NCI-H82 treated with DMSO at 0.1 percent for 48 hours (cell line): ENCODE measurements around the gene SLC22A23.

ENCODE experiments used
- DNase-seq: peaks from one replicate; lab custom pipeline; 2025; ENCODE audit not compliant: unreplicated experiment; lab: John Stamatoyannopoulos, UW

Gene SLC22A23

DNA sequence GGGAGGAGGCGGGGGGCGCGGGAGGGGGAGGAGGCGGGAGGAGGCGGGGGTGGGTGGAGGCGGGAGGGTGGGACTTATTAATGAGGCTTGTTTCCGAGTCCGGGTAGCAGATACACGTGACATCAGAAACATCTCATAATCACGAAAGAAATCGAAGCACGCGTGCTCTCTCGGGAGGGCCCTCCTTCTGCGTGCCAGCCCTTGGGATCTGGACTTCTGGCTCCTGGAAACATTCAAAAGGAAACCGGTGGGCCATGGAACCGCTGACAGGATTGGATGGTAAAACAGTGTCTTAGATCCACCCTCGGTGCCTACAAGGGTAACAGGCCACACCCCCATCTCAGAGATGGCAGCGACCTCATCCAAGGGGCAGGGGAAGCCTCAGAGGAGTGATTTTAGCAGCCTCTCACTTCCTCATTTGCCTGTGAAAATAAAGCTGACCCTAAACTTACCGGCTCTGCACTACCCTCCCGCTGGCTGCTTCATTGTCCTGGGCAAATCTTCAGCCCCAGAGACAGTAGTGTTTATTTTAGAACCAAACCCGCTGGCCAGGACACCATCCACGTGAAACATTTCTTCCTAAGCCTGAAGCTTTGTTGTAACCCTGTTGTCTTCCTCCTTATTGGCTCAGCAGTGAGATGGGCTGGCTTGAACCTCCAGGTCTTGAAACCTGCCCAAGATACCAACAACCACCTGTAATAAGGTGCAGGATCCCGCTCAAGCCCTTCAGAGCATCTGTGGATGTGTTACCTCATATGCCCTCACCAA is 100.6 kb downstream of the SLC22A23 start:
- peak; percentile 83 for DNase-seq

DNA sequence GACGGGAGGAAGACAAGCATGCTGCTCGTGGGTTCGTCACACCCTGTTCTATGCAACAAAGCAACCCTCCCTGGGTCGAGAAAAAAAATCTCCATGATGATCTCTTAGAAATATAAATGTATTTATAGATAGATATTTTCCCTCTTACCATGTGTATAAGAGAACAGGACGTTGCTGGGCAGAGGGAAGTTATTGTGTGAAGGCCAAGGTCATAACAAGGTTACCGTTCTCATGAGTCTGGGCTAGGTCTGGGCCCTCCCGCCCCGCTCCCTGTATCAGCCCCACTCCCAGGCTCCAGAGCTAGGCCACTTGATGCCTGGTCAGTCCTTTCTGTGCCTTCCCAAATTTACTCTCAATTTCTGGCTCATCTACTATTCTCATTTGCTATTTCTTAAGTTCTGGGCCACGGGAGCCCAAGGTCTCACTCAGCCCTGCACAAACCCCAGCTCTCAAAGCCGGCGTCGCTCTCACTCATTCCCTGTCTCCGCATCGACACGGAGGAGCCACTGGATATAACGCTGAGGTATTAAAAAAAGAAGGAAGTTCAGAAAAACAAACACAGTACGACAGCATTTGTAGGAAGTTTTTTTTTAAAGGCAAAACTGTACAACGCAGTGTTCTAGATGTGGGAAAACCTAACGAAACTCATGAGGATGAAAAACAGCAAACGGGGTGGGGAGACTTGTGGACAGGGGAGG is 101.3 kb downstream of the SLC22A23 start:
- peak; percentile 83 for DNase-seq

DNA sequence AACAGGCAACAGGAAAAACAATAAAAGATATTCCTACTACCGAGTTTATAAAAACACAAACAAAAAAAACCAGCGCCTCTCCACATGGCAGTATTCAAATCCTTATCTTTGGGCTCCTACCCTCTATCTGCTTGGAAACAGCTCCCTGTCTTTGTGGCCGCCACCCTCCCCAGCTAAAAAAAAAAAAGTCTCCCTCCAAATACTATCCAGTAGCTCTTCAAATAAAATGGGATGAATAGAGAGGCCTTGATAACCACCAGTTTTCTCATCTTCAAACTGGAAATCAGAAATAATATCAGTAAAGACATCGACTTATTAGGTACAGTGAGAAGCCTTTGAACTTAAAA is 101.9 kb downstream of the SLC22A23 start:
- DNase-seq, result no peak

DNA sequence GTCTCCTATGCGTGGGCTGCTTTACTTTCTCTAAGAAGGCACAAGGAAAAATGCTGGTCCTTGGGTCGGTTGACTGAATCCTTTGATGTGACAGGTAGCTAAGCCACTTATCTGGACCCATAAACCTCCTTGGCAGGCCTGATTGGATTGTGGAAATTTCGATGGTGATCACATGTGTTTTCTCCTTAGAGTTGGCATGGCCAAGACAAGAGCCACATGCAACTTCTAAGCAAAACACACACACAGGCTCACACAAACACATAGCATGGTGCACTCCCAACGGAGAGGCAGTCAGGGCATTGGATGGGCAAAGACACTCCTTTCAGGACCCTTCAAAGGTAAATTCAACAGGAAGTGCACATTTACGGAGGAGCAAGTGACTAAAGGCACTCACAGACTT is 102.9 kb downstream of the SLC22A23 start:
- no peak for DNase-seq

DNA sequence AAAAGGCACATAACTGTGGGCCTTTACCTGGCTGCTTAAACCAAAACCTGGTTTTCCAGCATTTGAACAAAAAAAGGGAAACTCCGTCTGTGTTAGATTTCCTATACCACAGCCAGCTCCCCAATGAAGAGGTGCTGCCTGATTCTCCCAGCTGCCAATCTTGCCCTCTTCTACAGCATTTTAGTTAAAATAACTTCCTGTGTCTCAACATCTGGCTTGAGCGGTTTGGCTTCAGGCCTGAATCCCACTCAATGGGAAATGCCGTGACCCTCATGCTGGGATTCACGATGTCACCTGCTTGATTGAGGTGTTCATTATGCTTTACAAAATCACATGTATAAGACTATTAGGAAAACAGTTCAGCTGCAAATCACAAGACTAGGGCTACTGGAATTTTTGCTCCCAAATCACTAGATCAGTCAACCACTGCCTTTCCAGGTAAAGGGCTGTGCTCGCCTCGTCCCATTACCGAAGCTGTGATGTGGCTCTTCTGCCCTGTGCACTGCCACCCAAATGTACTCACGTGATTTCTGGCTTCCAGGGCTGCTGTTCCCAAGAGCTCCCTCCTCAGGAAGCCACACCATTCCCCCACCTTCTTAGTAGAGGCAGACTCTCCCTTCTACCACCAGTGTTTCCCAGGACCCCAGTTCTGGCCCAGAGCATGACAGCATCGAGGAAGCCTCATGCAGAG is 103.5 kb downstream of the SLC22A23 start:
- no peak for DNase-seq

DNA sequence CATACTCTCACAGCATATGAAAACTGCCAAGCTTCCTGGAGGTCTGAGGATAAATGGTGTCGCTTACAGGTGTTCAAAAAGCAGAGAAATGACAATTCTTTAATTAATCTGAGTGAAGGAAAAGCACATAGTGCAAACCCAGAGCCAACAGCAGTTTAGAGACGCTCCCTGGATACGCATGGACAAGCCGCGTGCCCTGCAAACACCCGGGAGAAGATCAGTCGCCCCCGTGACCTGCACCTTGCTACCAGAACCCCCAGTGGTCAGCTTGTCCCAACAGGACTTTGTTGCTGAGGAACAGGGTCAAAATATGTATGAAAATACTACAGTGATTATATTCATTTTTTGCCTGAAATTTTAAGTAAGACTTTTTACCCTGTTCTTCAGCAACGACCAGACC is 104.2 kb downstream of the SLC22A23 start:
- DNase-seq, result no peak

DNA sequence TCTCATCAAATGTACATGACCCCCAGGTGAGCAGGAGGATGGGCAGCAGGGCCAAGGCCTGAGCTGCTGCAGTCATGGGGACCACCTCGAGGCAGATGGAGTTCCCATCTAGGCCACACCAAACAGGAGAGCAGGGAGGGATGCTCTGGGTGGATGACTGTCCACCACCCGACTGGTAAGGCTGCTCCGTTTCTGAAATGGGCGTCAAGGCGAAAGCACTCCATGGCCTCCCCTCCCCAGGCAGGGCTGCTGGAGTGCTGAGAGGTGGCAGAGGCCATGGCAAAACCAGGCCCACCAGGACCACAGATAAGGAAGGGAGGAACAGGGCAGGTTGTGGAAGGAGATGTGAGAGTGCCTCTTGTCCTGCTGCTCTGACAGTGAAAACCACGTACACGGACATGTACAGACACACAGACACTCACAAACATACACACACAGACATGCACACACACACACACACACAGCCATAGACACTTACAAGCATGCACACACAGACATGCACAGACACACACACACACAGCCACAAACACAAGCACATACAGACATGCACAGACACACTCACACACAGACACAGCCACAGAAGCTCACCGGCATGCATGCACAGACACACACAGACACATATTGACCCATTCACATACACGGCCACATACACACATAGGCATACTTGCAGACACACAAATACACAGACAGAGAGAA is 104.9 kb downstream of the SLC22A23 start:
- no peak for DNase-seq

DNA sequence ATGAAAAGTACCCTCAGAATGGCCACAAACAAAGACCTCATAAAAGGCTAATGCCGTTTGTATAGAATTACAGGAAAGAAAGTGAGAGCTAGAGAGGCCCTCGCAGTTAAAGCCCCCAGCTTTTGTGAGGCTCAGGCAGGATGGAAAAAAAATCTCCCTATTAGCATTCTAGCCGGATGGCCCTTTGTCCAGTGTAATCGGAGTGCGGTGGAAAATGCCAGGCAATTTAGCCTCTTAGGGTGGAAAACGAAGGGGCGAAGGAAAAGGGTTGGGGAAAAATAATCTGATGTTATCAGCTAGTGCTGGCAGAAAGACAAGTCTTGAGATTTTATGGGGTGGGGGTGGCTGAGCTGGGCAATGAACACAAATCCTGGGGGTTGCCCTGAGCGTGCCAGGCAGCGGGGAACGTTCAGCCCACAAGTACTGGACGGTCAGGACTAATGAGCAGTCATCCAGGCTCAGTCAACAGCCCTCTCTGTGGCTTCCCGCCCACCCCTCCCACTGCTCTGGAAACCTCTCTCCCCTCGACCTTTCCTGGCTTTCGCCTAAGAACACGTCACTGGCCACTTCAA is 105.7 kb downstream of the SLC22A23 start:
- peak; percentile 47 for DNase-seq

DNA sequence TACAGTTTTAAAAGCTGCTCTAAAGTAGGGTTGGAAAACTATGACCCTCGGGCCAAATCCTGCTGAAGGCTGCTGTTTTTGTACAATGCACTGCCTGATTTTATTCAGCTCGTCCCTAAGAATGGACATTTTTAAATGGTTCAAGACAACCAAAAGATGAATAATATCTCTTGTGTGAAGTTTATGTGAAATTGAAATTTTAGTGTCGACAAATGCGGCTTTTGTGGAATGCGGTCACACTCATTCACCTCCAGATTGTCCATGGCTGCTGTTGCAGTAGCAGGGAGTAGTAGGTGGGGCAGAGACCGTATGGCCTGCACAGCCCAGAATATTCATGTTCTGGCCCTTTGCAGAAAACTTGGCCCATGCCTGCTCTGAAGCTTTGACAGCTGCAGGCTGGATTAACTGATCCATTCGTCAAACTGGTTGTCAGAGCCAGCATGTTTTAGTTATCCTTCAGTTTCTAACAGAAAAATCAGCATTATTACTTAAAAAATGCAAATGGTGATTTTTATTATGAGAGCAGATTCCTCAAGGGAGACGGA is 106.5 kb downstream of the SLC22A23 start:
- DNase-seq, result peak; percentile 56

DNA sequence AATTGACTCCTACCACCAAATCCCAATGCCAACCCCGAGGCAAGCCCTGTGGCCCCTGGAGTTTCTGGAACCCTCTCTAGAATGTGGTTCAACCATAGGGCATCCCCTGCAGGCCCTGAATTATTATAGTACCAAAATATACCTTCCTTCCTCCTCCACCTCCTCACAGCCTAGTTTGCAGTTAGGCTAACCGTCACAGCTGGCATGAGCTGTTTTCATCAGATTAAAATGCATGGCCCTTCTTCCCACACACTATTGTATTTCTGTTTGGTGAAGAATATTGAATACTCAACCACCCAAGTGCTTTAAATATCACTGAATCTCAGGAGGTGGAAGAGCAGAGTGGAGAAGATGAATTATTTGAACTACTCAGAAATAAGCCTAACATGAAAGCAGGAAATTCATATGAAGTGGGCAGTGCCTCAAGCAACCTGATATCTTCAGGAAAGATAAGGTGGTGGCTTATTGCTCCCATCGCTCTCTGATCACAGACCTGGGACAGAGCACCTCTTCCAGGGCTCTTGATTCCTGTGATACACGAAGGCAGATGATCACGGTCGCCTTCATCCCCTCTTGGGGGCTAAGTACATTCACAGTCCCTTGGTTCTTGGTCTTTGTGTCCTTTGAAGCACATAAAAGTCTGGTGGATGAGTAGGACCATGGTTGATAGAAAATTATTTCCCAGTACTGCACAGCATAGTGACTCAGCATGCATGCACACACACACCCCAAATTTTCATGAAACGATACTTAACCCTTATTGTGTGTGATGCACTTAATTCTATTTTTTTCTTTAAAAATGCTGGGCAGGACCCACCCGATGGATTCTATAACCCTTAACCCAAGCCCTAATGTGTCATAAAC is 107.2 kb downstream of the SLC22A23 start:
- DNase-seq, result no peak

DNA sequence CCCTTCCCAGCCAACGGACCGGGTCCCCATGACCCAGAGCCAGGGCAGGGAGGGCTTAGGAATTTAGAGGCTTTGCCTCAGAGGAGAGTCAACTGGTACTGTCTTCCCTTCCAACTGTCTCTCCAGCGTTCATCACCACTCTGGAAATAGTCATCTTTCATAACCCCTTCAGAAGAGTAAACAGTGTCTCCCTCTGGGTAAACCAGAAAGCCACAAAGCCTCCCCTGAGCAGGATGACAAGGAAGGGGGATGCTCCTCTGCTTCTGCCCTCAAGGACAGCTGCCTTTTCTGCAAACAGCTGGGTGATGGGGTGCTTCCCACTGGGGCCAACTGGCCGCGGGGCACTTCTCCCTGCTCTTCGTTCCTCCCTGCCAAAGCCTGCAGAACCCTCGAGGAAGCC is 108.0 kb downstream of the SLC22A23 start:
- DNase-seq, result no peak

DNA sequence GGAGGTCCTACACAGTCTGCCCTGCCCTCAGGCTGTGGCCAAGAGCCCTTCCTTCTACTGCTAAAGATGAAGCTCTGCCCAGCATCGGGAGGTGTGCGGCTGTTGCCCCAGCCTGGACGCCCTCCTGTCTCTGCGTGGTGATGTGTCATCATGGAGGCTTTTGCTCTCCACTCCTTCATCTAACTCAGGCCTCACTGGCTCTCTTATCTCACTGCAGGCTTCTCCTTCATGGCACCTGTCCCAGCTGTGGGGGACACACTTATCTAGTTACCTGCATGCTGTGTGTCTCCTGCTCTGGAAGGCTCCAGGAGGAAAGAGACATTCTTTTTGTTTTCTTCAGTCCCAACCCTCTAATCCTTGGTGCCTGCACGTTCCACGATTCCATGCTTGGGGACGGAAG is 109.0 kb downstream of the SLC22A23 start:
- DNase-seq, result no peak

DNA sequence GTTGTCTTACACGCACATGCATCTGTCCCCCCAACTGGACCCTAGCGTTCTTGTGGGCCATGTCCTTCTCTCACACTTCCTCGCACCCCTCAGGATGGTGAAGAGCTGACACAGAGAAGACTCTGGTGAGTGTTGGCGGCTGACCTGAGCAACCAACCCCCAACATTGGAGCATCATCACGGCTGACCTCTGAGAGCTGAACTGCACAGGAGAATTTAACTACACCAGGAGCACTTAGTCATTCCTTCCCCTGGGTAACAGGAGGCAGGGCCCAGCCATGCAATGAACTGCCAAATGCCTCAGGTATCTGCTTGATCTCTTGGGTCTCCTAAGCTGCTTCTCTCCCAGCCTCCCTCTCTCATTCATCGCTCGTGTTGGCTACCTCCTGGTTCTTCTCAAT is 109.6 kb downstream of the SLC22A23 start:
- DNase-seq, result no peak

DNA sequence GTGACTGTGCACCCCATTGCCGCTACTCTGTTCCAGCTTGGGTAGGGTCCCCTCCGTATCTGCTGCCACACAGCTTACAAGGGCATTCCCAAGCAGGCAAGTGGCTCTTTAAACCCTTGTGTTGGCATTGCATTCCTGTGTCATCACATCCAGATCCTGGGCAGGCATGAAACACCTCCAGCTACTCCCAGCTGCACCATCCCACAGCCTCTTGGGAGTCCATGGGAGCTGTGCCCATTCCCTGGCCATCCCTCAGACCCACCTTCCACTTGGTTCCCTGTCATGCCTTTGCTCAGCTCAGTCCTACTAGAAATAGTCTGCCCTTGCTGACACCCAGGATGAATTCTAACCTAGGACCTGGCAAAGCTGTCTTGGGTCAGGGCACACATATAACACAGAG is 110.4 kb downstream of the SLC22A23 start:
- no peak for DNase-seq

DNA sequence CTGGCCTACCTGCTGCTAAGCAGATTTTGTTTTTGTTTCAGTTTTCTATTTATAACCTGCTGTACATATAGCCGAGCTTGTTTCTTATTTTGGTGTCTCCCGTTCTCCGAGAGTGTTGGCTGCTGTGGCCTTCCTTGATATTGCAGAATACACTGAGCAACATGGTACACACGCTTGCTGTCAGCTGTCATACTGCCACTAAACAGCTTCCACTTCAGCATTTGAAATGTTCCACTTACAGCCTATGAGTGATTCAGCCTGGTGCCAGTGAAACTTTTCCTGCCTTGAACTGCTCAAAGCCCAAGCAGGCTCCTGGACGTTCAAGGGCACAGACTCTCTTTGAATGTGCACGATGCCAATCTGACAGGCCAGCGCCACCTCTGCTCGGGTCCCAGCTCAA is 111.0 kb downstream of the SLC22A23 start:
- no peak for DNase-seq

DNA sequence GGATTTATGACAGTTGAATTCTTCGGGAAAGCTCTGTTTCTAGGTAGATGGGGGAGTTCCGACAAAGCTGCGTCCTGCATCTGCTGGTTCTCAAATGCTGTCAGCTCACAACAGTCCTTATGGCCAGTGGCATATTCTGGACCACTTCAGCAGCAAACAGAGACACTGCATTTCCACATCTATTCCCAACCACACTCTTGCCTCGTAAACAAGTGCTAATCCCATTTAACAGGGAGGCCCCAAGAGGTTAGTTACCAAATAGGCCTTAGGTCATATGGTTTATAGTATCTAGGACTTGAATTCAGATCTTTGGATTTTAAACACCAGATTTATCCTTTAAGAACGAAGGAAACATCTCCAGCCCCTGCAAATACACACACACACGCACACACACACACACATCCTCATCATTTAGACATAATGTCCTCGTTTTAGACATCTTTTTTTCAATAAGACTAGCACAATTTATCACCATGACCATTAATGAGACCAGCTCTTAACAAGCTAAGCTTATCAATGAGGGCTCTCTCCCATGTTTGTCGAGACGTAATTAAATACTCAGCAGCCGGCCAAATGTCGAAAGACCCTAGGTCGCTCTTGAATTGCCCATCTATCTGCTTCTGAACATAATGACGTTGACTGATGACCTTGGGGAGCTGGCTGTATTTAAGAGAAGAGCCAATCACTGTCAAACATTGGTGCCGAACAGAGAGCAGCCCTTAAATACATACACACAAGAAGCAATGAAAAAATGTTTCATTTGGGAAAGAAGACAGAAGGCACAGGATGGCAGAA is 113.6 kb downstream of the SLC22A23 start:
- peak; percentile 99 for DNase-seq

DNA sequence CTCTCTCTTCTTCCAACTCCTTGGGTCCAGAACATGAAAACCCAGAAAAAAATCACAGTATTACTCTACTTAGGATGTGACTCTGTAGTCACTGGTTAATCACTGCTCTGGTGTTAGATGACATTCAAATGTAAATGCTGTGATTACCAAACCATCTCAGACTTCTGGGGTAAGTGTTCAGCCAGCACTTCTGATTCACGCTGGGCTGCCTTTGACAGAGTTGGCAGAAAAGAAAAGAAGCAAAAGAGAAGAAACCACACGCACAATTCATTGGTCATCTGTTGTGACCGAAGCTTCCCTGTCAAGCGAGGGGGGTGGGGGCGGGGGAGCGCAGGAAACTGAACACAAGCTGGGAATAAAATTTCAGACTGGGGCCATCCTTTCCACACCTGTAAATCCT is 115.4 kb downstream of the SLC22A23 start:
- no peak for DNase-seq

DNA sequence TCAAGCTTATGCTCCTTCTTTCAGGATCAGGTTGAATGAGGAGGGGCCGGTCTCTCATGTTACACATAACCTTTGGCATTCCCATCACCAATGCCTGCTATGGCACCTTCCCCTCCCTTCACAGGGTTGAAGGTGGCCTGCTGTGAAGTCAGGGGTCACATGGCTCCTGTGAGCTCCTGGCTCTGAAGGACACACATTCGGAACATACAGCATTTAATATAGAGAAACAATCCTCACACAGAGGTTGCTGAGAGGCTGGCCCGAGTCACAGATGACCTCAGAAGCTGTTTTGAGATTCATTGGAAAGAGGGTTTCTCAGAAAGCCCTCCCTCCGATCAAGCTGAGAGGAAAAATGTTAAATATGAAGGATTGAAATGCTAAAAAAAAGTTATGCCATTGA is 116.0 kb downstream of the SLC22A23 start:
- DNase-seq, result no peak

DNA sequence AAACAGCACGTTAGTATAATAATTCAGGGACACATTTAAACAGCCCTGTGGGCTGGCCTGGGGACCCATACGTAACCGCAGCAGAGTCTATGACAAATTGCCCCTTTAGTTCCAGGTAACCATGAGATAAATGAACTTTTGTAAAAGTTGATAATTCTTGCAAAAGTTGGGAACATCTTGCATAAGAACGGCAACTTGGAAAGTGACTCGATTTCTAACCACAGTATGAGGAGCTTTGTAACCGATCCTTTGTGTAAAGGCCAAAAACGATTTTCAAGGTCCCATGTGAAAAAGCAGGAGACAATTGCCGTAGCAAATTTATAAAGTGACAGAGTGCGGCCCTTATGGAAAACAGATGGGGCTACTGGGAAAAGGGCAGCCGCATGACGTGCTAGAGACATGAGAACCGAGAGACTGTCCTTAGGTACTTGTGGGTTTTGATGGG is 116.5 kb downstream of the SLC22A23 start:
- no peak for DNase-seq
